HCT116 (cell line): ENCODE results near the gene HUWE1. TPM values are rescaled to one million over a fixed set of nuclear protein-coding genes. Genes with fewer than 3 reads are reported as not detected.

ENCODE experiments used
- ATAC-seq: fragments of 200-7000 bp; cut with Tn5 transposase; 2 replicates; pipeline ENCODE4 v1.9.1; 2020; ENCODE audit warnings: mild to moderate bottlenecking, moderate library complexity
- BruUV-seq: library from RNA; stranded (reverse); fragments of 400-500 nt; replicated peaks from 2 replicates; lab custom pipeline; 2021; lab: Mats Ljungman, UMichigan
- CTCF ChIA-PET: fragments of 300-600 bp; sonication (Branson Sonifier 250); formaldehyde crosslinking; loops from one replicate; lab custom pipeline; 2021; ENCODE audit warnings: antibody characterized with exemption; lab: Charles Lee
- POLR2A ChIA-PET: fragments of 300-600, 350-600 bp; sonication (Branson Sonifier 250); formaldehyde crosslinking; loops from one replicate; lab custom pipeline; 2021; ENCODE audit warnings: antibody characterized with exemption; lab: Charles Lee
- RAD21 ChIA-PET, 2 experiments: fragments of 300-600 bp; sonication (Branson Sonifier 250); formaldehyde crosslinking; loops; one replicate each; lab custom pipeline; 2023; ENCODE audit warnings: low total read pairs in 2 of 2; ENCODE audit not compliant: uncharacterized antibody in 2 of 2, unreplicated experiment in 2 of 2, low non-redundant PET in 1 of 2; lab: Charles Lee
- DNase-seq: peaks from one replicate; pipeline ENCODE4 v3.0.0-alpha.2; 2010; ENCODE audit warnings: low read depth, low spot score
- H2AFZ ChIP-seq: fragments of 200-600 bp; shearing (Covaris generic), sonication (generic); 2 replicates; pipeline ENCODE4 v1.6.1; 2017; ENCODE audit warnings: low read depth, mixed run types, mixed read lengths, antibody characterized with exemption, low read length; ENCODE audit not compliant: poor library complexity, severe bottlenecking
- H3K27ac ChIP-seq: 2 replicates; pipeline ENCODE4 v1.5.1; 2012; ENCODE audit warnings: low read depth, low read length
- H3K27me3 ChIP-seq: fragments of 200-600 bp; sonication (generic); 2 replicates; pipeline ENCODE4 v1.6.1; 2016; ENCODE audit warnings: mixed run types, low read length, mixed read lengths; ENCODE audit not compliant: insufficient read depth
- H3K36me3 ChIP-seq, 2 experiments: fragments of 200-500 bp in 1 of 2; fragments of 200-600 bp in 1 of 2; sonication (Bioruptor generic) in 1 of 2; sonication (generic) in 1 of 2; 2 replicates each; pipeline versions ENCODE4 v1.5.1 to v1.6.1; 2014 to 2016; ENCODE audit warnings: low read length in 2 of 2, inconsistent platforms in 1 of 2, mixed read lengths in 1 of 2, mixed run types in 1 of 2; ENCODE audit not compliant: insufficient read depth in 2 of 2, control insufficient read depth in 1 of 2
- H3K4me1 ChIP-seq, 2 experiments: fragments of 200-600 bp in 1 of 2; sonication (generic) in 1 of 2; 2 replicates each; pipeline versions ENCODE4 v1.5.1 to v1.6.1; 2012 to 2017; ENCODE audit warnings: low read length in 2 of 2, inconsistent platforms in 1 of 2, mild to moderate bottlenecking in 1 of 2, mixed read lengths in 1 of 2, mixed run types in 1 of 2, moderate library complexity in 1 of 2; ENCODE audit not compliant: insufficient read depth in 2 of 2, control insufficient read depth in 1 of 2
- H3K4me2 ChIP-seq: fragments of 200-600 bp; sonication (generic); 2 replicates; pipeline ENCODE4 v1.6.1; 2017; ENCODE audit warnings: mixed run types, low read length, mixed read lengths
- H3K4me3 ChIP-seq, 2 experiments: fragments of 200-600 bp in 1 of 2; sonication (generic) in 1 of 2; replicated peaks in 1 of 2; 2 replicates each; pipeline ENCODE4 v1.5.1; 2011 to 2016; ENCODE audit warnings: low read length in 2 of 2, control low read depth in 1 of 2, low read depth in 1 of 2, mild to moderate bottlenecking in 1 of 2, mixed read lengths in 1 of 2, mixed run types in 1 of 2
- H3K79me2 ChIP-seq: fragments of 200-600 bp; sonication (generic); 2 replicates; pipeline ENCODE4 v1.6.1; 2017; ENCODE audit warnings: mild to moderate bottlenecking, mixed run types, low read length, moderate library complexity, mixed read lengths; ENCODE audit not compliant: insufficient read depth
- H3K9ac ChIP-seq: fragments of 200-600 bp; sonication (generic); 2 replicates; pipeline ENCODE4 v1.6.1; 2016; ENCODE audit warnings: low read length, mixed read lengths
- H3K9me2 ChIP-seq: fragments of 200-600 bp; sonication (generic), shearing (Covaris generic); 2 replicates; pipeline ENCODE4 v1.6.1; 2017; ENCODE audit warnings: mixed run types, mild to moderate bottlenecking, moderate library complexity; ENCODE audit not compliant: insufficient read depth
- H3K9me3 ChIP-seq, 2 experiments: fragments of 200-500 bp in 1 of 2; fragments of 200-600 bp in 1 of 2; sonication (Bioruptor generic) in 1 of 2; sonication (generic) in 1 of 2; 2 replicates each; pipeline ENCODE4 v1.6.1; 2014 to 2017; ENCODE audit warnings: low read length in 2 of 2, mixed read lengths in 2 of 2, inconsistent platforms in 1 of 2, low read depth in 1 of 2, mild to moderate bottlenecking in 1 of 2, mixed run types in 1 of 2, moderate library complexity in 1 of 2; ENCODE audit not compliant: control insufficient read depth in 1 of 2, insufficient read depth in 1 of 2
- H4K20me1 ChIP-seq: fragments of 200-600 bp; sonication (generic), shearing (Covaris generic); 2 replicates; pipeline ENCODE4 v1.6.1; 2017; ENCODE audit warnings: mixed run types, mild to moderate bottlenecking, moderate library complexity; ENCODE audit not compliant: insufficient read depth
- ATF3 ChIP-seq: IDR thresholded peaks from 2 replicates; pipeline ENCODE4 v1.6.1; 2012
- CBX3 ChIP-seq: IDR thresholded peaks from 2 replicates; pipeline ENCODE4 v1.6.1; 2012; ENCODE audit warnings: low read depth
- CEBPB ChIP-seq: IDR thresholded peaks from 2 replicates; pipeline ENCODE4 v1.6.1; 2012; ENCODE audit warnings: low read depth
- EZH2phosphoT487 ChIP-seq: fragments of 200-600 bp; IDR thresholded peaks from 2 replicates; pipeline ENCODE4 v1.6.1; 2018; ENCODE audit warnings: antibody characterized with exemption, borderline replicate concordance
- intact Hi-C: fragments of 100-400 bp; cut with micrococcal nuclease; formaldehyde crosslinking; loops from 2 replicates; pipeline ENCODE4 v1.10.0; 2022
- total RNA-seq: library from RNA; stranded (reverse); gene quantifications from one replicate; pipeline ENCODE4 v1.2.1, GENCODE V29; 2021; ENCODE audit not compliant: unreplicated experiment
- TF ChIP-seq, protein P1 (sequence below), 3 experiments: fragments of 200-600 bp in 1 of 3; sonication (generic) in 1 of 3; IDR thresholded peaks in 2 of 3; conservative IDR thresholded peaks in 1 of 3; 2 replicates each; pipeline ENCODE4 v1.5.1; 2012 to 2017; ENCODE audit warnings: low read depth in 2 of 3, low read length in 2 of 3, antibody characterized with exemption in 1 of 3, borderline replicate concordance in 1 of 3, control low read depth in 1 of 3, mild to moderate bottlenecking in 1 of 3, mixed read lengths in 1 of 3, mixed run types in 1 of 3, moderate library complexity in 1 of 3; ENCODE audit not compliant: insufficient read depth in 1 of 3

The HUWE1 gene
- total RNA-seq, 1 experiment from 2014 or later = 197 TPM

- no peaks in the 10 kb centered on the region for H3K36me3 ChIP-seq
- no peaks in the 10 kb centered on the region for H3K9me2 ChIP-seq
- no peak overlapping the region for H3K9ac ChIP-seq
- DNase-seq = no peak
- ATAC-seq = no peak
- CTCF ChIA-PET = no interaction called here
- no peaks in the 10 kb centered on the region for H3K9me3 ChIP-seq
- intact Hi-C loops = no loop called here
- no TSS peak for BruUV-seq
- no peak overlapping the region for H3K27ac ChIP-seq
- no peak overlapping the region for H2AFZ ChIP-seq
- no peaks in the 10 kb centered on the region for H3K79me2 ChIP-seq
- no peak overlapping the region for H3K4me2 ChIP-seq
- RAD21 ChIA-PET = no interaction called here
- POLR2A ChIA-PET = no interaction called here
- H4K20me1 ChIP-seq = no peaks in the 10 kb centered on the region
- H3K4me1 ChIP-seq = peaks cover 20 to 22% of the 10 kb centered on the region in 2 experiments
- H3K4me3 ChIP-seq = no peak overlapping the region
- no peaks in the 10 kb centered on the region for H3K27me3 ChIP-seq
- TF ChIP-seq EZH2phosphoT487 (no peak), CBX3 (no peak)
These were observed 31.6 kb upstream of the HUWE1 start for GRCh38 chrX:53718073-53718472.

GRCh38 chrX:53717205-53717604, 30.7 kb upstream of the HUWE1 start:
- H3K27ac ChIP-seq = no peak overlapping the region
- H3K27me3 ChIP-seq = no peaks in the 10 kb centered on the region
- ATAC-seq = no peak
- no peaks in the 10 kb centered on the region for H3K9me2 ChIP-seq
- TF ChIP-seq CEBPB (no peak), ATF3 (no peak)
- TF ChIP-seq, protein P1, sequence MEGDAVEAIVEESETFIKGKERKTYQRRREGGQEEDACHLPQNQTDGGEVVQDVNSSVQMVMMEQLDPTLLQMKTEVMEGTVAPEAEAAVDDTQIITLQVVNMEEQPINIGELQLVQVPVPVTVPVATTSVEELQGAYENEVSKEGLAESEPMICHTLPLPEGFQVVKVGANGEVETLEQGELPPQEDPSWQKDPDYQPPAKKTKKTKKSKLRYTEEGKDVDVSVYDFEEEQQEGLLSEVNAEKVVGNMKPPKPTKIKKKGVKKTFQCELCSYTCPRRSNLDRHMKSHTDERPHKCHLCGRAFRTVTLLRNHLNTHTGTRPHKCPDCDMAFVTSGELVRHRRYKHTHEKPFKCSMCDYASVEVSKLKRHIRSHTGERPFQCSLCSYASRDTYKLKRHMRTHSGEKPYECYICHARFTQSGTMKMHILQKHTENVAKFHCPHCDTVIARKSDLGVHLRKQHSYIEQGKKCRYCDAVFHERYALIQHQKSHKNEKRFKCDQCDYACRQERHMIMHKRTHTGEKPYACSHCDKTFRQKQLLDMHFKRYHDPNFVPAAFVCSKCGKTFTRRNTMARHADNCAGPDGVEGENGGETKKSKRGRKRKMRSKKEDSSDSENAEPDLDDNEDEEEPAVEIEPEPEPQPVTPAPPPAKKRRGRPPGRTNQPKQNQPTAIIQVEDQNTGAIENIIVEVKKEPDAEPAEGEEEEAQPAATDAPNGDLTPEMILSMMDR (IDR thresholded peaks at IDR 0.05 in 2 of 3, conservative IDR thresholded peaks at IDR 0.05 in 1 of 3; ENCODE audit: borderline replicate concordance in 1 of 3, insufficient read depth in 1 of 3, low read depth in 2 of 3, low read length in 2 of 3) = no peak
- H3K9me3 ChIP-seq = no peaks in the 10 kb centered on the region
- no peak overlapping the region for H3K4me2 ChIP-seq
- RAD21 ChIA-PET = no interaction called here
- H3K4me1 ChIP-seq = peaks cover 20 to 22% of the 10 kb centered on the region in 2 experiments
- H4K20me1 ChIP-seq = no peaks in the 10 kb centered on the region
- CTCF ChIA-PET = no interaction called here
- POLR2A ChIA-PET = no interaction called here
- H3K9ac ChIP-seq = no peak overlapping the region
- no peaks in the 10 kb centered on the region for H3K36me3 ChIP-seq
- no peak overlapping the region for H2AFZ ChIP-seq
- no peak for DNase-seq
- intact Hi-C loops = no loop called here
- H3K4me3 ChIP-seq = no peak overlapping the region
- BruUV-seq = no TSS peak
- no peaks in the 10 kb centered on the region for H3K79me2 ChIP-seq
